SK-N-SH treated with all-trans-retinoic acid at 6 μM for 48 hours (cell line): ENCODE data around the gene C5.

Experiments
- ATAC-seq: fragments of 200-7000 bp; cut with Tn5 transposase; 3 replicates; pipeline ENCODE4 v1.9.1; 2020; ENCODE audit warnings: mild to moderate bottlenecking, moderate library complexity
- ARNTL ChIP-seq: fragments of 450-650 bp; formaldehyde crosslinking; IDR thresholded peaks from 2 replicates; pipeline ENCODE4 v1.5.0; 2020; ENCODE audit warnings: low read depth, mild to moderate bottlenecking, moderate library complexity, borderline replicate concordance
- BACH2 ChIP-seq: fragments of 250-450 bp; sonication (Bioruptor Pico); IDR thresholded peaks from 2 replicates; pipeline ENCODE4 v1.9.0; 2021; ENCODE audit warnings: mild to moderate bottlenecking, borderline replicate concordance
- CREB5 ChIP-seq: fragments of 250-450 bp; sonication (Bioruptor Pico); IDR thresholded peaks from 2 replicates; pipeline ENCODE4 v1.5.1; 2020; ENCODE audit warnings: low read depth, mild to moderate bottlenecking, moderate library complexity
- CSDC2 ChIP-seq: fragments of 250-450 bp; sonication (Bioruptor Pico); IDR thresholded peaks from 2 replicates; pipeline ENCODE4 v1.5.0; 2020; ENCODE audit warnings: mild to moderate bottlenecking, moderate library complexity
- CSRNP3 ChIP-seq: fragments of 250-450 bp; sonication (Bioruptor Pico); IDR thresholded peaks from 2 replicates; pipeline ENCODE4 v1.5.1; 2021; ENCODE audit warnings: mild to moderate bottlenecking, moderate library complexity
- ESRRG ChIP-seq: fragments of 250-450 bp; sonication (Bioruptor Pico); IDR thresholded peaks from 2 replicates; pipeline ENCODE4 v1.6.1; 2021; ENCODE audit warnings: mild to moderate bottlenecking
- GLIS3 ChIP-seq: fragments of 250-450 bp; sonication (Bioruptor Pico); IDR thresholded peaks from 2 replicates; pipeline ENCODE4 v1.5.0; 2020; ENCODE audit warnings: mild to moderate bottlenecking, moderate library complexity
- ISL1 ChIP-seq: fragments of 250-450 bp; sonication (Bioruptor Pico); IDR thresholded peaks from 2 replicates; pipeline ENCODE4 v2.1.2; 2022; ENCODE audit warnings: mild to moderate bottlenecking, moderate library complexity
- OSR1 ChIP-seq: fragments of 250-450 bp; sonication (Bioruptor Pico); IDR thresholded peaks from 2 replicates; pipeline ENCODE4 v1.8.0; 2022; ENCODE audit warnings: moderate library complexity, mild to moderate bottlenecking, inconsistent platforms
- PATZ1 ChIP-seq: fragments of 250-450 bp; sonication (Bioruptor Pico); IDR thresholded peaks from 2 replicates; pipeline ENCODE4 v1.8.0; 2020; ENCODE audit warnings: mild to moderate bottlenecking, moderate library complexity, borderline replicate concordance
- POU6F1 ChIP-seq: fragments of 250-450 bp; sonication (Bioruptor Pico); IDR thresholded peaks from 2 replicates; pipeline ENCODE4 v1.8.0; 2021; ENCODE audit warnings: low read depth, mild to moderate bottlenecking, moderate library complexity, borderline replicate concordance
- PPARA ChIP-seq: fragments of 250-450 bp; sonication (Bioruptor Pico); IDR thresholded peaks from 2 replicates; pipeline ENCODE4 v1.5.0; 2020; ENCODE audit warnings: mild to moderate bottlenecking, borderline replicate concordance
- RARB ChIP-seq: fragments of 250-450 bp; sonication (Bioruptor Pico); IDR thresholded peaks from 2 replicates; pipeline ENCODE4 v1.8.0; 2021; ENCODE audit warnings: mild to moderate bottlenecking, moderate library complexity
- SNAI2 ChIP-seq: fragments of 250-450 bp; sonication (Bioruptor Pico); IDR thresholded peaks from 2 replicates; pipeline ENCODE4 v1.5.0; 2020; ENCODE audit warnings: mild to moderate bottlenecking, moderate library complexity
- TCF4 ChIP-seq: fragments of 250-450 bp; sonication (Bioruptor Pico); IDR thresholded peaks from 2 replicates; pipeline ENCODE4 v1.8.0; 2021; ENCODE audit warnings: mild to moderate bottlenecking, moderate library complexity, borderline replicate concordance
- TOX ChIP-seq: fragments of 250-450 bp; sonication (Bioruptor Pico); IDR thresholded peaks from 2 replicates; pipeline ENCODE4 v1.8.0; 2021; ENCODE audit warnings: mild to moderate bottlenecking, moderate library complexity, borderline replicate concordance
- TSHZ2 ChIP-seq: fragments of 250-450 bp; sonication (Bioruptor Pico); IDR thresholded peaks from 2 replicates; pipeline ENCODE4 v1.5.0; 2020; ENCODE audit warnings: mild to moderate bottlenecking, moderate library complexity
- ZC3H10 ChIP-seq: fragments of 250-450 bp; sonication (Bioruptor Pico); IDR thresholded peaks from 2 replicates; pipeline ENCODE4 v1.5.1; 2021; ENCODE audit warnings: mild to moderate bottlenecking, moderate library complexity
- ZFP3 ChIP-seq: fragments of 250-450 bp; sonication (Bioruptor Pico); IDR thresholded peaks from 2 replicates; pipeline ENCODE4 v1.5.0; 2020; ENCODE audit warnings: mild to moderate bottlenecking, moderate library complexity
- ZFP30 ChIP-seq: fragments of 450-650 bp; formaldehyde crosslinking; IDR thresholded peaks from 2 replicates; pipeline ENCODE4 v1.5.0; 2022; ENCODE audit warnings: mild to moderate bottlenecking, moderate library complexity
- ZNF565 ChIP-seq: fragments of 450-650 bp; formaldehyde crosslinking; conservative IDR thresholded peaks from 2 replicates; pipeline ENCODE4 v1.5.0; 2020; ENCODE audit warnings: low read depth, mild to moderate bottlenecking, moderate library complexity
- ZNF70 ChIP-seq: fragments of 450-650 bp; formaldehyde crosslinking; IDR thresholded peaks from 2 replicates; pipeline ENCODE4 v1.5.0; 2020; ENCODE audit warnings: mild to moderate bottlenecking, moderate library complexity
- ZNF8 ChIP-seq: fragments of 450-650 bp; formaldehyde crosslinking; IDR thresholded peaks from 2 replicates; pipeline ENCODE4 v1.5.0; 2020; ENCODE audit warnings: mild to moderate bottlenecking, moderate library complexity

Gene C5

GRCh38 chr9:120912958-120913646 lies 137.0 kb downstream of the C5 start:
- TF ChIP-seq ZC3H10 (CRISPR knock-in tag) (no peak), ARNTL (CRISPR knock-in tag) (no peak), RARB (CRISPR knock-in tag) (no peak), POU6F1 (no peak), ZNF70 (CRISPR knock-in tag) (no peak), SNAI2 (CRISPR knock-in tag) (no peak), PPARA (CRISPR knock-in tag) (no peak), PATZ1 (CRISPR knock-in tag) (no peak), ZNF8 (CRISPR knock-in tag) (no peak), CREB5 (no peak), TOX (CRISPR knock-in tag) (no peak), ISL1 (CRISPR knock-in tag) (no peak), GLIS3 (CRISPR knock-in tag) (no peak), ZNF565 (no peak), TCF4 (CRISPR knock-in tag) (no peak), ESRRG (no peak), CSDC2 (CRISPR knock-in tag) (no peak)
- ATAC-seq, result no peak

- TF ChIP-seq BACH2 (CRISPR knock-in tag) (no peak), ZFP30 (no peak), RARB (CRISPR knock-in tag) (no peak), ISL1 (CRISPR knock-in tag) (no peak), GLIS3 (CRISPR knock-in tag) (no peak), CSRNP3 (no peak), ZC3H10 (CRISPR knock-in tag) (no peak), TCF4 (CRISPR knock-in tag) (no peak), ZFP3 (no peak), TOX (CRISPR knock-in tag) (no peak), ZNF70 (CRISPR knock-in tag) (no peak), ARNTL (CRISPR knock-in tag) (no peak), CSDC2 (CRISPR knock-in tag) (no peak), ZNF565 (no peak)
These were observed 138.7 kb downstream of the C5 start for GRCh38 chr9:120911295-120911837.

GRCh38 chr9:120910643-120911042 lies 139.4 kb downstream of the C5 start:
- TF ChIP-seq ZNF565 (no peak), GLIS3 (CRISPR knock-in tag) (no peak), ESRRG (no peak), ZFP30 (no peak), TOX (CRISPR knock-in tag) (no peak), ARNTL (CRISPR knock-in tag) (no peak), TSHZ2 (CRISPR knock-in tag) (no peak), CSRNP3 (no peak), ZFP3 (no peak), TCF4 (CRISPR knock-in tag) (no peak), ZC3H10 (CRISPR knock-in tag) (no peak), ZNF70 (CRISPR knock-in tag) (no peak), RARB (CRISPR knock-in tag) (no peak), OSR1 (no peak), ISL1 (CRISPR knock-in tag) (no peak), CREB5 (no peak)
- no peak for ATAC-seq

More at GRCh38 chr9:120911295-120911837, 138.7 kb downstream of the C5 start:
- no peak for ATAC-seq
